Cerebellar cortex (tissue), 1 donor: ENCODE measurements around the gene SCIN.
"Not testable (repeated sequence)": the region's sequence is repeated elsewhere in the genome, so short reads cannot be mapped to it uniquely, and the experiment has no call there.

Source experiments
- DNase-seq: peaks from one replicate; pipeline ENCODE4 v3.0.0-alpha.2; 2015; ENCODE audit warnings: low spot score

The SCIN gene

GRCh38 chr7:12570534-12571461, at the start of gene SCIN:
Gene SCIN (plus strand): TSS chr7:12570720. CDS start chr7:12570787, 67 bp downstream.
- DNase-seq, result no peak

- peak; percentile 42 for DNase-seq
These were observed 45.6 kb upstream of the SCIN start for GRCh38 chr7:12524794-12525386.

DNA sequence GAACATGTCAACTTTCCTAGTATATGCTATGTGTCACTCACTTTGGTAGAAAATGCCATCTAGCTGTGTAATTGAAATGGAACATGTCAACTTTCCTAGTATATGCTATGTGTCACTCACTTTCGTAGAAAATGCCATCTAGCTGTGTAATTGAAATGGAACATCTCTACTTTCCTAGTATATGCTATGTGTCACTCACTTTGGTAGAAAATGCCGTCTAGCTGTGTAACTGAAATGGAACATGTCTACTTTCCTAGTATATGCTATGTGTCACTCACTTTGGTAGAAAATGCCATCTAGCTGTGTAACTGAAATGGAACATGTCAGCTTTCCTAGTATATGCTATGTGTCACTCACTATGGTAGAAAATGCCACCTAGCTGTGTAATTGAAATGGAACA, 43.8 kb upstream of the SCIN start:
- DNase-seq, result not testable (repeated sequence)

- DNase-seq, result not testable (repeated sequence)
These were observed 42.9 kb upstream of the SCIN start for GRCh38 chr7:12527670-12528069.

- DNase-seq, result no peak
These were observed 40.4 kb upstream of the SCIN start for GRCh38 chr7:12529971-12530710.

DNA sequence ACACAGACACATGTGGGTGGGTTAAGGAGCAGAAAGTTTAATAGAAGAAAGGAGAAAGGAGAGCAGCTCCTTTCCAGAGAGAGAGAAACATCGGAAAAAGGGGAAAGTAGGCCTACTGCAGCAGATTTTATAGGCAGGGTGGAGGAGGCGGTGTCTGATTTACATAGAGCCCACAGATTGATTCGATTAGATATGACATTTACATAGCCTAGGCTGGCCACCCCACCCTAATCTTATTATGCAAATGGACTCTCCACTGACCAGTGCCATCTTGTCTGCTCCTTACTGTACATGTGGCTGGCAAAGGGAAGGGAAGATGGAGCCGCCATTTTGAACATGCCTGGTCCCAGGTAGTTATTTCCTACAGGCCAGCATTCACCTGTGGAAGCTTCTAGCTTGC, 38.7 kb upstream of the SCIN start:
- no peak for DNase-seq

DNA sequence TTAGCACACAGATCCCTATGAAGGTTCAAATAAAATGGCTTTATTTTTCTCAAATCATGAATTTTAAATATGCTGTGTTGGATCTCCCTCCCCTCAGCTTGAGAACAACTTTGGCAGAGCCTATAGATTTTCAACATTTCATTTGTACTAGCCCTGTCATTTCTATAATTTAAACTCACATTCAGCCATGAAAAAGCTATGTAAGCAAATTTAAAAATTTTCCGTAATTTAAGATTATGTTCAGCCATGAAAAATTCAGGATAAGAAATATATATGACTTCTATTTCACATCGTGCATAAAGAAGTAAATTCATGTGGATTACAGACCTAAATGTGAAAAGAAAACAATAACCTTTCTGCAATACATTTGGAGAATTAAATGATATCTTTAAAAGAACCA, 36.5 kb upstream of the SCIN start:
- DNase-seq, result no peak

DNA sequence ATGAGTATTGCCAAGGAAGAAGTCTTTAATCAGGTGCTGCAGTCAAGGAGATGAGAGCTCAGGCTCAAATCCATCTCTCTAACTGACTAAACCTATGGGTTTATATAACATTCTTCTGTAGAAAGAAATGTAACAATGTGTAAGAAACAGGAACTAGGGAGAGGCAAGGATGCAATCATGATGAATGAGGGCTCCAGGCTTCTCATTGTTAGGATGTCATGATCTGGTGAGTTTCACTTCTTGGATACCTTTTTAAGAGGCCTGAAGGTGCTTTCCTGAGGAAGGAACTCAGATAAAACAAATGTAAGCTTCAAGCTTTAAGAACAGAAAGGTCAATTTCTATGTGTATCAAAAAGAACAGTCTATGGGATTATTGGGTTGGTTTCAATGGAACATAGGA, 30.8 kb upstream of the SCIN start:
- DNase-seq, result no peak

- DNase-seq, result no peak
These were observed 29.7 kb upstream of the SCIN start for GRCh38 chr7:12540850-12541249.

GRCh38 chr7:12543586-12543985, 26.9 kb upstream of the SCIN start:
- no peak for DNase-seq

DNA sequence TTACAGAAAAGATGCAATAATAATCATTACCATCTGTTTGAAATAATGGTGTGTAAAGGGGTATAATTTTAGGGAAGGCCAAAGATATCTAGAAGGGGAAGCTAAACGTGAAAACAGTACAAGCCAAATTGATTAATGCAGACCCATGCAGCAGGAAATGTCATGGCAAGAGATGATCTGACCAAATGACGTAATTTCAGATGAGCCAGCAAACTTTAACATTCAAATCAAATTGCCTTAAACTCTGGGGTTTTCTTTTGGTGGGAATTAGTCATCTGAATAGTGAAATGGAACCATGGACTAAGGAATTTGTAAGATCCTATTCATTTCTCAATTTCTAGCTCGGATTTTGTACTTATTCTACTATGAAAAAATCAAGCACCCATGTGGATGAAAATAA, 21.4 kb upstream of the SCIN start:
- DNase-seq, result no peak

GRCh38 chr7:12550956-12551355, 19.6 kb upstream of the SCIN start:
- DNase-seq, result no peak

DNA sequence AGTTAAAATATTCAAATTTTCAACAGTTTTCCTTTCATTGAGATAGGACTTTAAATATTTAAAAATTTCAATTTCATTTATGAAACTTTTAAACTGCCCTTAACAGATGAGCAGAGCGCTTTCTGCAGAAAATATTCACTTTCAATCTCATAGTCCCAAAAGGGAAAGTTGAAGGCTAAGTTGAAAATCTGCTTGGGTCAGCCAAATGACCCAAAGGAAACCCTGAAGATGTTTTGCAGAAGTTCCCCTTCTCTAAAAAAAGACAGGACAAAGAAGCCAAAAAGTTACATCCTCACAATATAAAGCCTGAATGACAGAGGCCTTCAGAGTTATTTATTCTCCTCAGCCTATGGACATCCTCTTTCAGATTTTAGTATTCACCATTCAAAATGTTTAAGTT, 17.6 kb upstream of the SCIN start:
- DNase-seq, result no peak

- no peak for DNase-seq
These were observed 17.1 kb upstream of the SCIN start for GRCh38 chr7:12553416-12553815.

- DNase-seq, result no peak
These were observed 16.2 kb upstream of the SCIN start for GRCh38 chr7:12554351-12554750.

GRCh38 chr7:12554872-12555271, 15.6 kb upstream of the SCIN start:
- DNase-seq, result no peak

GRCh38 chr7:12555695-12556094, 14.8 kb upstream of the SCIN start:
- DNase-seq, result not testable (repeated sequence)

DNA sequence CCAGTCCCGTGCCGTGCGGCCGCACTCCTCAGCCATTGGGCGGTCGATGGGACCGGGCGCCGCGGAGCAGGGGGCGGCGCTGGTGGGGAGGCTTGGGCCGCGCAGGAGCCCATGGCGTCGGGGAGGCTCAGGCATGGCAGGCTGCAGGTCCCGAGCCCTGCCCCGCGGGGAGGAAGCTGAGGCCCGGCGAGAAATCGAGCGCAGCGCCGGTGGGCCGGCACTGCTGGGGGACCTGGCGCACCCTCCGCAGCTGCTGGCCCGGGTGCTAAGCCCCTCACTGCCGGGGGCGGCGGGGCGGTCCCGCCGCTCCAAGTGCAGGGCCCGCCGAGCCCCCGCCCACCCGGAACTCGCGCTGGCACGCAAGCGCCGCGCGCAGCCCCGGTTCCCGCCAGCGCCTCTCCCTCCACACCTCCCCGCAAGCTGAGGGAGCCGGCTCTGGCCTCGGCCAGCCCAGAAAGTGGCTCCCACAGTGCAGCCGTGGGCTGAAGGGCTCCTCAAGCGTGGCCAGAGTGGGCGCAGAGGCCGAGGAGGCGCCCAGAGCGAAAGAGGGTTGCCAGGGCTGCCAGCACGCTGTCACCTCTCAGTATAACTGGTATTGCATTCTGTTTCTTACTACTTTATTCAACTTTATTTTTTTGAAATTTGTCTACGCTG, 14.3 kb upstream of the SCIN start:
- DNase-seq, result not testable (repeated sequence)

DNA sequence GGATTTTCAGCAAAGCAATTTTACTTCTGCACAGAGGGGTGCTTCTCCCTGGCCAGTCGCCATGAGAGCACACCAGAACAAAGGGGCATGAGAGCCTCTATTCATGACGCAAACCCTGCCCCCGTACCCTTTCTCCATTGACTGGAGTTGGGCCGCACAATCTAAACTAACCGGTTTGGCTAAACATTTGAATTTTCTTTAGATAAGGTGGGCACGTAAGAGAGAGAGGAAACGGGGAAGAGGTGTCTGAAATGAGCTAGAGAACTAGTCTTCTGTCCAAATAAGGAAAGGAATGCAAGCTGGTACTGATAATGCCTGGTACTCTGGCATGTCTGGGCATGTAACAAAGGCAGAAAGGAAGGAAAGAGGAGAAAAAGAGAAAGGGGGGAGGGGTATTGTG, 13.2 kb upstream of the SCIN start:
- no peak for DNase-seq

DNA sequence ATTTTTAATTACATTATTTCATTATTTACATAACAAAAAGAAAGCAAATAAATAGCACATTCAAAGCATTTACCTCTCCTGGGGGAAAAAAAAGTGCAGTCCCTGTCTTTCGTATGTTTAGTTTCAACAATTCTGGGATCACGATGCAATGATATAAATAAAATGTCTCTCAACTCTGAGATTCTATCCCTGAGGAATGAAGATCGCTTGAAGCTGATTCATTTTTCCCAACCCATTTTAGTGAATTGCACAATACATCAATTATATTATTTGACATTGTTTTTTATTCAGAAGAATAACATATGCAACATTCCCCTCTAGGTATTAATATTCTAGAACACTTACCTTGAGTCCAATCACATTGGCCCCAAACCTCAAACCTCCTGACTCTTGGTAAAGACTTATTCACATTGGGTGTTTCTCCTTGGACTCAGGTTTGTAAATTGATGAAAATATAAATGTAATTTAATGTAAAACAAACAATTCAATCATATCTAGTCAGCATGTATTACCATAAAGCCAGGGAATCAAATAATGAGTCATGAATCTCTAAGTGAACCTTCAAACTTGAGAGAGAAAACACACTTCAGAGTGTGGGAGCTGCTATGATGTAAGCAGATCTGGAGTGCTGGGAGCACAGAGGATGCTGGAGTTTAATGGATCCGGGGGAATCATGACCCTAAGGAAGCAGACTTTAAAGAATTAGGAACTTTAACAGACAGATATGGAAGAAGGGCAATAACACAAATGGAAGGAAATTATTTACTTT, 5.3 kb upstream of the SCIN start:
- DNase-seq, result no peak

DNA sequence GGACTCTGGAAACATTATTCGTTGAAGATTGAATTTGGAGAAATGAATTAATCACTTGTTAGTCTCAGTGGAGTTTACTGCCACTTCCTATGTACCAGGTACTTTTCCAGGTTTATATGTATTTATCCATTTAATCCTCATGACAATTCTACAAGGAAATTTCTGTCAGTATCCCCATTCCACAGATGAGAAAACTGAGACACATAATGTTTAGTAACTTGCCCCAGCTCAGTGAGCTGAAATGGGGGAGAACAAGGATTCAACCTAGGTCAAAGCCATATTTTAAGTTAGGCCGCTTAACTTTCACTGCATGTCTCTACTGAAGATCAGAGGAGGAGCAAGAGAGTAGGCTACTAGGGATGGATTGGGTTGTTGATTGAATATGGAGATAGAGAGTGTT, 4.6 kb upstream of the SCIN start:
- no peak for DNase-seq

DNA sequence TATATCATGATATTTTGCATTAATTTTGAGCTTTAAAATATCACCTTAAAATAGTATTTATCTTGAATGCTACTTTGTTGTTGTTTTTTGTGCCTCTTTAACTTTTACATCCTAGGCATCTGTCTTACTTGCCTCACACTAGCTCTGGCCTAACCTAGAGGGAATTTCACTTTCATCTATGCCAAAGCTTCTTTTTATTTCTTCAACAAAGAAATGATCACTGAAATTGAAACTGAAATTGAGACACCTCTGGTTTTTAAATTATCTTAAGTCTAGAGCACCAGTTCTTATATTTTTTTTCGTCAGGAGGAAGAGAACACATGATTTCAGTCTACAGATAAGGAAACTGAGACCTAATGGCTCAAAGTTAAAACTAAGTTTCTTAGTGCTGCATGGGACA, 3.5 kb upstream of the SCIN start:
- no peak for DNase-seq
